Measurements from ENCODE around the gene ALDOA.
A peak's percentile ranks its signal among the peaks of the same experiment; 100 is the strongest.

Gene ALDOA

DNA sequence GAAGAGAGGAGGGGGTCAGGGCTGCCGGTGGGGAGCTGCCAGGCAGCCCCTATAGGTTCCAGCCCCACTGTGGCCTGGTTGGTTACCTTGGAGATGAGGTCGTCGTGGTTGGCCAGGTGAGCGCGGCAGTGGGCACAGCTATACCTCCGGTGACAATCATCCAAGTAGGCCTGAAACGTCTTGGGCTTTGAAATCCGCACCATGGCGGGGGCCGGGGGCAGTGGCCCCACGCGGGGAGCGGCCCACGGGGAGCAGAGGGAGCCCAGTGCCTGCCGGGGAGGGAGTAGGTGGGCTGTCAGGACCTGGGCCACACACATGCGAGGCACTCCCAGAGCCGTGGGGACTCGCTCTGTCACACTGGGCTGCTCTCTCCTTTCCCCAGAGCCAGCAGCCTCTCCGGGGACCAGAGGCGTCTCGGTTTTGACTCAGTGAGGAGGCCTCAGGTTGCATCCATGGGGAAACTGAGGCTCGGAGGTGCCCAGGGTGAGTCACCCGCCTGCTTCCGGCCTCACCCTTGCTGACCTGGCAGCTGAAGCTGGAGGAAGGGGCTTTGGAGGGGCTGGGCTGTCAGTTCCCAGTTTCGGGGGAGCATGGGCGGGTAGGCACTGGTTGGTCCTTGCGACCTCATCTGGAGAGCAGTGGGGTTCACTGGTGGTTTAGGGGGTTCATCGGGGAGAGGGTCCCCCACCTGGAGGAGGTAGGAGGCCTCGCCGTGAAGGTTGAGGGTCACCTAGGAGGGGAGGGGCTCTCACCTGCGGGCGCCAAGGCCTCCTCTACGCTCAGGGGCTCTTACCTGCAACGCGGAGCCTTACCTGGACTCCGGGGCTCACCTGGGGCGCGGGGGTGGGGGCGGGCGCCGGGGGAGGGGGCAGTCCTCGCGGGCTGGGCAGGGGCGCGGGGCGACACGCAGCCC, 29.9 kb downstream of the ALDOA start:
- H3K9me3 ChIP-seq (replicated peaks; ENCODE audit: low read length): peaks cover 13% of the 10 kb centered on the region
- peaks cover 34% of the 10 kb centered on the region for H3K4me1 ChIP-seq (ENCODE audit: control insufficient read depth, insufficient read depth, low read length)
- H3K27me3 ChIP-seq (ENCODE audit: control insufficient read depth, insufficient read depth, low read length): no peaks in the 10 kb centered on the region
- H3K36me3 ChIP-seq (ENCODE audit: insufficient read depth, low read length): peaks cover 9% of the 10 kb centered on the region
- H3K4me2 ChIP-seq (ENCODE audit: low read length): peak overlapping the region; percentile 96
- H3K4me3 ChIP-seq (ENCODE audit: low read length): peak overlapping the region; percentile 76
- peak overlapping the region; percentile 74 for H3K9ac ChIP-seq (ENCODE audit: low read depth, low read length)

DNA sequence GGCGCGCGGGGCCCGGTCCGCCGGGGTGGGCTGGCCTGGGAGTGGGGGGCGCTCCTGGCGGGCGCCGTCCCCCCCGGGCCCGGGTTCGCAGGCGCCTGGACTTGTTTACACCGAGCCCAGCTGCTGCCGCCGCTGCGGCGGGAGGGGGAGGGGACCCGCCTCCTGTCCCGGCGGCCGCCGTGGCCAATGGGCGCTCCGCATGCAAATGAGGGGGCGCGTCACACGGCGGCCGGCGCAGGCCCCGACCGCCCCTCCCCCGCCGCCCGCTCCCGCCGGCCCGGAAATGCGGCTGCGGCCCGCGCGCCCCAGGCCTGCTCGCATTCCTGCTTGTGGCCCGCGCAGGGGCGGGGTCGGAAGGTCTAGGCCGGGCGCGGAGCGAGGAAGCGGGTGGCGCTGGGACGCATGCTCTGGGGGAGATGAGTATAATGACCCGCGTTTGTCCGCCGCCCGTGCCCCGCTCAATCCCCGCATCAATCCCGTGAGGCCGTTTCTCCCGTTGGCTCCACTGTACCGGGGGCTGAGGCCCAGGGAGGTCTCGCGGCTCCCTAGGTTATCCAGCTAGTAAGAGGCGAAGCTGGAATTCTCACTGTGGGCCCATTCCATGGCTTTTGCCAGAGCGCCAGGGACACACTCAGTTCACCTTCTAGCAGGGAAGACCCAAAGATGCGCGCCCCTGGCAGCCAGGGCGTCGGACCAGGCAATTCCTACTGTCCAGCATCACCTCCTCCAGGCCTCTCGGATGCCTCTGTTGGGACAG, 30.7 kb downstream of the ALDOA start, which contains the start of gene YPEL3:
TSS of gene YPEL3 (minus strand) at position 109 of the 757 bp plus-strand sequence. CDS start 731 bp downstream, outside the sequence.
- peak within 1 kb of the TSS; percentile 76 for H3K4me3 ChIP-seq (ENCODE audit: low read length)
- H3K27me3 ChIP-seq (ENCODE audit: control insufficient read depth, insufficient read depth, low read length): no peaks in the 10 kb centered on the region
- H3K4me2 ChIP-seq (ENCODE audit: low read length): peak within 1 kb of the TSS; percentile 96
- peaks cover 9% of the 10 kb centered on the region for H3K36me3 ChIP-seq (ENCODE audit: insufficient read depth, low read length)
- peaks cover 30% of the 10 kb centered on the region for H3K4me1 ChIP-seq (ENCODE audit: control insufficient read depth, insufficient read depth, low read length)
- H3K9ac ChIP-seq (ENCODE audit: low read depth, low read length): peak within 1 kb of the TSS; percentile 84
- peaks cover 13% of the 10 kb centered on the region for H3K9me3 ChIP-seq (replicated peaks; ENCODE audit: low read length)

DNA sequence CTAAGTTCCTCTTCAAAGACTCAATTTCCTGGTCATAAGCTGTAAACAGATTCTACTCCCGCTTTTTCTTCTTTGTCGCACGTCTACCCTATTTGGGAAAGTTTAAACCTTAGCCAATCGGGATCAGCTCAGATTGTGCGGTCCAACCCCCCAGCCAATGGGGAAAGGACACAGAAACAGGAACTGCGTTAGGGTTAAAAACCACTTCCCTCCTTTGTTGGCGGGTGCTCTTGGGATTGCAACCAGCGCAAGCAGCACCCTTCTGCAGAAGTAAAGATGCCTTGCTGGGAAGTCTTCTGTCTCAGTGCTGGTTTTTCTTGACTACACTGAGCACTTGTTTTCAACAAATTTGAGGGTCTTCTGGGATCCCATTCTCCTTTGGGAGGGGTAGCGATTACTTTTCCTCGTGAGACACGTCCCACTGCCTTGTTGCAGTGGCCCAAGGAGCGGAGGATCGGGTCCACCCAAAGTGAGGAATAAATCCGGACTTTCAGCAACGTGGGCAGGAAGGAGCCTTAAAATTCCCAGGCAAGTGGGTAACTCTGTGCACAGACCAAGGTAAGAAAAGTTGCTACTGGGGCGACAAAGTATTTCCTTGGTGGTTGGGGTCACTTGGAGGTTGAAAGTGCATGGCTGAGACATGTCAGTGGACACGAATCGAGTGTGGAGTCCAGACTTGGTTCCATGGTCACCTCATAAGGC, 31.5 kb downstream of the ALDOA start:
- H3K4me3 ChIP-seq (ENCODE audit: low read length): peak overlapping the region; percentile 66
- peaks cover 9% of the 10 kb centered on the region for H3K36me3 ChIP-seq (ENCODE audit: insufficient read depth, low read length)
- peak overlapping the region; percentile 84 for H3K9ac ChIP-seq (ENCODE audit: low read depth, low read length)
- peaks cover 13% of the 10 kb centered on the region for H3K9me3 ChIP-seq (replicated peaks; ENCODE audit: low read length)
- peaks cover 24% of the 10 kb centered on the region for H3K4me1 ChIP-seq (ENCODE audit: control insufficient read depth, insufficient read depth, low read length)
- H3K27me3 ChIP-seq (ENCODE audit: control insufficient read depth, insufficient read depth, low read length): no peaks in the 10 kb centered on the region
- peak overlapping the region; percentile 83 for H3K4me2 ChIP-seq (ENCODE audit: low read length)

DNA sequence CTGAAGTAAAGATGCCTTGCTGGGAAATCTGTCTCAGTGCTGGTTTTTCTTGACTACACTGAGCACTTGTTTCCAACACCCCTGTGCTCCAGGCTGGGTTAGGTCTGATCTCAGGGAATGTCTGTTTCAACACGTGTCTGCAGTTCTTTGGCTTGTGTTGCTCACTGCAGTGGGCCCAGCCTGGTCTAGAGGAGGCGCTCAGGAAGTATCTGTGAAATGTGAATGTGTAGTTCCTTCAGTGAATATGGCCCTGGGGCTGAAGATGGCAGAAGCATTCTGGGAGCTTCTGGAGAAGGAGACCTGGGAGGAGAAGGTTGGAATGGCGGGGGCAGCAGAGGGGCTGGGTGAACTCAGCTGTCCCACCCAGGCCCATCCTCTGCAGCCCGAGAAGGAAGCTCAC, 38.5 kb downstream of the ALDOA start:
- H3K9ac ChIP-seq (ENCODE audit: low read depth, low read length): no peak overlapping the region
- peaks cover 28% of the 10 kb centered on the region for H3K36me3 ChIP-seq (ENCODE audit: insufficient read depth, low read length)
- H3K27me3 ChIP-seq (ENCODE audit: control insufficient read depth, insufficient read depth, low read length): no peaks in the 10 kb centered on the region
- no peaks in the 10 kb centered on the region for H3K9me3 ChIP-seq (replicated peaks; ENCODE audit: low read length)
- no peak overlapping the region for H3K4me3 ChIP-seq (ENCODE audit: low read length)
- no peaks in the 10 kb centered on the region for H3K4me1 ChIP-seq (ENCODE audit: control insufficient read depth, insufficient read depth, low read length)
- no peak overlapping the region for H3K4me2 ChIP-seq (ENCODE audit: low read length)

DNA sequence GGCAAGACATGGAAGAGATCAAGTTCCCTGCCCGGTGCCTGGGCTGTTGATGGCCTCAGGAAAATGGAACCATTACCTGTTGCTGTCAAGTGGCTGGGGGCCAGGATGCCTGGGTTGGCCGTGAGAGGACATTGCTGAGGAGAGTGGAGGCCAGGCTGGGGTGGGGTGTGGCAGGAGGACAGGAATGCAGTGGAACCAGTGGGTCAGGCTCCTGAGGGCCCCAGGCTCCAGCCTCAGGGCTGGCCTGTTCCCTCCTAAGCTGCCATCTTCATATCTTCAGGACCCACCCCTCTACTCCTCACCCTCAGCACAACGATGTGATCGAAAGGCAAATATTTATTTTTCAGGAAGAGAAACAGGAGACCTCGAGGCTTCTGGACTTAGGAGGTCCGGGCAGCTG, 38.9 kb downstream of the ALDOA start:
- H3K36me3 ChIP-seq (ENCODE audit: insufficient read depth, low read length): peaks cover 28% of the 10 kb centered on the region
- no peaks in the 10 kb centered on the region for H3K27me3 ChIP-seq (ENCODE audit: control insufficient read depth, insufficient read depth, low read length)
- no peak overlapping the region for H3K4me2 ChIP-seq (ENCODE audit: low read length)
- no peaks in the 10 kb centered on the region for H3K4me1 ChIP-seq (ENCODE audit: control insufficient read depth, insufficient read depth, low read length)
- H3K9ac ChIP-seq (ENCODE audit: low read depth, low read length): no peak overlapping the region
- no peak overlapping the region for H3K4me3 ChIP-seq (ENCODE audit: low read length)
- no peaks in the 10 kb centered on the region for H3K9me3 ChIP-seq (replicated peaks; ENCODE audit: low read length)

DNA sequence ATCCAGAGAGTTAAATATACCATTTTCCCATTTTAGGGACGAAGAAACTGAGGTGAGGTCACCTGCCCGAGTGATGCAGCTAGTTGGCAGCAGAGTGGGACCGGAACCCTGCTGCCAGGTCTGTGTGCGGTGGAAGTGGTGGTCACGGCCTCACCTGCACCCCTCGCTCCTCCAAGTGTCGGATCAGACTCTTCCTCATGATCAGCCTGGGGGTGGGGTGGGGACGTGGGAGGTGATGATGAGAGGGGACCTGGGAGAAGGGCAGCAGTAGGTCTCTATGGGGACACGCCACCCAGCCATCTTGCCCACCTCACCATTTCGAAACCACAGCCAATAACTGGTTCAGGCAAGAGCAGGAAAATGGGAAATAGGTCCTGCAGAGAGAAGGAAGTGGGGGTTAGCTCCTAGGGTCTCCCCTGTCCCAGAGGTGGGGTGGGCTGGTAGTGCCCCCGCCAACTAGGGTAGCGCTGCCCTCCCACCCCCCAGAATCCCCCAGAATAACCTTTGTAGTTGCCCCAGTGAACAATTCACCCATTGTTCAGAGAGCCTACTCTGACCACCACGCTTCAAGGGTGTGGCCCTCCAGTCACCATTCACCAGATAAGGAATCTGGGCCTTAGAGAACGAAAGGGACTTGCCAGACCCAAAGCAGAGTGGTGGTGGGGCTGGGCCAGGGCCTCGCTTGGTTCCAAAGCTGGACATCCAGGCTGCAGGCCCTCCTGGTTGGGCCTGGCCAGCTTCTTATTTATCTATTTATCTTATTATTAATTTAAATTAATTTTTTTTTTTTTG, 42.7 kb downstream of the ALDOA start:
- Histone ChIP-seq H3K9me3 (replicated peaks; ENCODE audit: low read length) (no peaks in the 10 kb centered on the region), H3K4me3 (ENCODE audit: low read length) (no peak overlapping the region), H3K4me1 (ENCODE audit: control insufficient read depth, insufficient read depth, low read length) (peaks cover 8% of the 10 kb centered on the region), H3K4me2 (ENCODE audit: low read length) (no peak overlapping the region), H3K36me3 (ENCODE audit: insufficient read depth, low read length) (peaks cover 51% of the 10 kb centered on the region), H3K9ac (ENCODE audit: low read depth, low read length) (no peak overlapping the region), H3K27me3 (ENCODE audit: control insufficient read depth, insufficient read depth, low read length) (no peaks in the 10 kb centered on the region)

DNA sequence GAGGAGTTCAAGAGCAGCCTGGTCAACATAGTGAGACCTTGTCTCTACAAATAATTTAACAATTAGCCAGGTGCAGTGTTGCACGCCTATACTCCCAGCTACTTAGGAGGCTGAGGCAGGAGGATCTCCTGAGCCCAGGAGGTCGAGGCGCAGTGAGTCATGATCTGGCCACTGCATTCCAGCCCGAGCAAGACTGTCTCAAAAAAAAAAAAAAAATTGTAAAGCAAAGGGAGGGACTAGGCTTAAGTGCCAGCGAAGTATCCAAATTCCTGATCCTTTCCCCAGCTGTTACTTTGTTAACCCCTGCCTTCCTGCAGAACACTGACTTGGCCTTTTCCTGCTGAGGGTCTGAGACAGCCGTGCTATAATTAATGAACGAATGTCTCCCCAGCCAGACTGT, 45.1 kb downstream of the ALDOA start:
- H3K4me3 ChIP-seq (ENCODE audit: low read length): no peak overlapping the region
- H3K9me3 ChIP-seq (replicated peaks; ENCODE audit: low read length): no peaks in the 10 kb centered on the region
- no peak overlapping the region for H3K9ac ChIP-seq (ENCODE audit: low read depth, low read length)
- no peaks in the 10 kb centered on the region for H3K27me3 ChIP-seq (ENCODE audit: control insufficient read depth, insufficient read depth, low read length)
- peaks cover 44% of the 10 kb centered on the region for H3K36me3 ChIP-seq (ENCODE audit: insufficient read depth, low read length)
- peaks cover 21% of the 10 kb centered on the region for H3K4me1 ChIP-seq (ENCODE audit: control insufficient read depth, insufficient read depth, low read length)
- no peak overlapping the region for H3K4me2 ChIP-seq (ENCODE audit: low read length)

DNA sequence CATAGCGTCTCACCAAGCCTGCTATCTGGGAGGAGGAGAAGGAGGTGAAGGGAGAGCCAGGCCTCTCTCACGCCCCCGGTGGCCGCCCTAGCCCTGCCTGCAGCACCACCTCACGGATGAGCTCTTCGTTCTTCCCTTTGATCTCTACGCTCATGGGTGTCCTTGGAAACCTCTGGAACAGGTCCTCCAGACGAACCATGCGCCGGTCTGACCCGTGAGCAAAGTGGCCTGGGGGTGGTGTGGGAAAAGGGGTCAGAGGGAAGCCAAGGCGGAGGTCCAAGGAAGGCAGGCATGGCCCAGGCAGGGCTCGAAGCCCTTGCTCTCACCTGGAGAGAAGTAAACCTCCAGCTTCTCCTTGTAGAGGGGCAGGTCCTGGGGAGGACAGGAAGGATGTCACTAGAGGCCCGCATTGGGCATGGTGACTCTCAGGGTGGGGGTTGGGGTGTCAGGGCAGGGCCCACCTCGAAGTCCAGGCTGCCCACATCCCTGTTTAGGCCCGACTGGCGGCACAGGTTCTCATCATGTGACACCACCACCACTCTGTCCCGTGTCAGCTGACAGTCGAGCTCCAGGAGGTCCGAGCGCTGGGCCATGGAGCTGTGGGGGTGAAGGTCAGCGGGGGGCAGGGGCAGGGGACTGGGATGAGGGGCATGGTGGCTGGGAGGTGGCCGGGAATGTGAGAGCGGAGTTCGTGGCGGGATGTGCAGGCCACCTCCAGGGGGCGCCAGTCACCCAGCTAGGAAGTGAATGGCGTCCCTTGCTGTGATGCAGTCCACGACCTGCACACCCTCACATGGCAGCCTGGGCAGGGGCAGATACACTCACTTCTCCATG, 46.9 kb downstream of the ALDOA start:
- Histone ChIP-seq H3K4me1 (ENCODE audit: control insufficient read depth, insufficient read depth, low read length) (peaks cover 21% of the 10 kb centered on the region), H3K9me3 (replicated peaks; ENCODE audit: low read length) (no peaks in the 10 kb centered on the region), H3K36me3 (ENCODE audit: insufficient read depth, low read length) (peaks cover 47% of the 10 kb centered on the region), H3K4me2 (ENCODE audit: low read length) (no peak overlapping the region), H3K9ac (ENCODE audit: low read depth, low read length) (no peak overlapping the region), H3K4me3 (ENCODE audit: low read length) (no peak overlapping the region), H3K27me3 (ENCODE audit: control insufficient read depth, insufficient read depth, low read length) (no peaks in the 10 kb centered on the region)

DNA sequence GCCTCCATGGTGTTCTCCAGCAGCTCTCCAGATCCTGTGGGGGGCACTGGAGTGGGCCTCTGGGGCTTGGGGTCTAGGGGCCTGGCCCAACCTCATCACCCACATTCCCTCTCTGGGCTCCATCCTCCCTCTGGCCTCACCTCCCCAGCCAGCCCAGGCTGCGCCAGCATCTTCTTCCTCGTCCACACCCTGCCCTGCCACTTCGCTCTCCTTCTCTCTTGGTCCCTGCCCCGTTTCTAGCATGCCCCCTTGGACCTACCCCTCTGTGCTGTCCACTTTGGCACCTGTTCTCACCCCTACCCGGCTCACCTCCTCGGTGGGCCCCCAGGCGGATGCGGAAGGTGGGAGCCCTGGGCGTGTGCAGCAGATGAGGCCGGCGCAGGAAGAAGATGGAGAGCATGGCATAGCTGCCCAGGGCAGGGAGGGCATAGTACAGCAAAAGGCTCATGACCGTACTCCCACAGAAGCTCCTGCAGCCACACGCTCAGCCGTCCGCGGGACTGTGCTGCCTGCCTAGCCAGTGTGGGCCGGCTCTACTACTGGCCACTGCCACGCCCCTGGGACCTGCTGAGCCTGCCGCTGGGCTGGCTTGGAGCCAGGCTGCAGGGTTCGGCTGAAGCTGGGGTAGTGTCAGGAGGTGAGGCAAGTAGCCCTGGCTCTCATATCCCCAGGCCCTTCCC, 47.6 kb downstream of the ALDOA start, which contains the start of gene GDPD3:
TSS of gene GDPD3 (minus strand) at position 507 of the 680 bp plus-strand sequence. CDS start at position 448, 59 bp downstream.
- Histone ChIP-seq H3K9ac (ENCODE audit: low read depth, low read length) (no peak within 1 kb of the TSS), H3K4me3 (ENCODE audit: low read length) (no peak within 1 kb of the TSS), H3K9me3 (replicated peaks; ENCODE audit: low read length) (no peaks in the 10 kb centered on the region), H3K4me2 (ENCODE audit: low read length) (peak within 1 kb of the TSS; percentile 19), H3K27me3 (ENCODE audit: control insufficient read depth, insufficient read depth, low read length) (no peaks in the 10 kb centered on the region), H3K36me3 (ENCODE audit: insufficient read depth, low read length) (peaks cover 49% of the 10 kb centered on the region), H3K4me1 (ENCODE audit: control insufficient read depth, insufficient read depth, low read length) (peaks cover 21% of the 10 kb centered on the region)

All from skeletal muscle satellite cell (primary cell).